ENCODE data around the gene RGSL1. TPM values are rescaled to one million over a fixed set of nuclear protein-coding genes. Genes with fewer than 3 reads are reported as not detected.

RGSL1 gene
- total RNA-seq, 1 donor from 2014 or later, result not detected

- H3K27me3 Mint-ChIP-seq (ENCODE audit: low read depth), result peaks cover 4% of the 10 kb centered on the region
- no peak for TF ChIP-seq CTCF (conservative IDR thresholded peaks at IDR 0.05)
Observed at GRCh38 chr1:182560392-182560984, 110.5 kb downstream of the RGSL1 start.

GRCh38 chr1:182561456-182561855 lies 111.5 kb downstream of the RGSL1 start:
- H3K4me1 Mint-ChIP-seq, result no peaks in the 10 kb centered on the region
- H3K36me3 Mint-ChIP-seq (ENCODE audit: low read depth), result no peaks in the 10 kb centered on the region
- no peak overlapping the region for H3K4me3 Mint-ChIP-seq
- no peak for TF ChIP-seq CTCF (conservative IDR thresholded peaks at IDR 0.05)
- H3K27ac Mint-ChIP-seq (ENCODE audit: unreplicated experiment), result no peak overlapping the region
- no peaks in the 10 kb centered on the region for H3K9me3 Mint-ChIP-seq
- H3K27me3 Mint-ChIP-seq (ENCODE audit: low read depth), result peaks cover 4% of the 10 kb centered on the region
- DNase-seq (ENCODE audit: low read depth, low spot score), result no peak

More at GRCh38 chr1:182560392-182560984, 110.5 kb downstream of the RGSL1 start:
- Mint-ChIP-seq H3K36me3 (ENCODE audit: low read depth) (no peaks in the 10 kb centered on the region), H3K9me3 (no peaks in the 10 kb centered on the region), H3K4me1 (no peaks in the 10 kb centered on the region), H3K27ac (ENCODE audit: unreplicated experiment) (no peak overlapping the region), H3K4me3 (no peak overlapping the region)
- DNase-seq (ENCODE audit: low read depth, low spot score), result no peak

GRCh38 chr1:182563095-182563494 lies 113.1 kb downstream of the RGSL1 start:
- no peaks in the 10 kb centered on the region for H3K36me3 Mint-ChIP-seq (ENCODE audit: low read depth)

DNA sequence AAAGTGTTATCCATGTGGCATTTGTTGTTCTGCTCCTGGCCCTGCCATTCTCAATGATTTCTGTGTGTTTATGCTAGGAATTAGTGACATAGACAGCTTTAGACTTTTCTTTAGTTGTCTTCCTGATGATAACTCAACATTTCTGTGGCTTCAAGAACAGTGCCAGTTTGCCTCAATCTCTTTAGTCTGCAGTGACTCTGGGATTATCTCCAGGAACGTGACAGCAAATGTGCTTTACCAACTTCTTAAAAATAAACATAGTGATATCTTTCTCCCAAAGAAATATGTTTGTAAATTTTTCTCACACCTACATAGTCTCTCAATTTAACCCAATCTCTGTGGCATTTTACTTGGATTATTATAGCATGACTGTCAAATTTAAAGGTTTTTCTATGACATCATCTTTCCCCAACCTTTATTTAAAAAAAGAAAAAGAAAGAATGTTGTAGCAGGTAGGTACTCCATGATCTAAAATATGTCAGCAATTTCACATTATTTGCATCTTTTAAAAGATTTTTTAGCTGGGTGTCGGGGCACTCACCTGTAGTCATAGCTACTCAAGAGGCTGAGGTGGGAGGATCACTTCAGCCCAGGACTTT lies 114.6 kb downstream of the RGSL1 start:
- DNase-seq (ENCODE audit: low read depth, low spot score), result no peak
- H3K4me3 Mint-ChIP-seq, result no peak overlapping the region
- no peak for TF ChIP-seq CTCF (conservative IDR thresholded peaks at IDR 0.05)
- no peak overlapping the region for H3K27ac Mint-ChIP-seq (ENCODE audit: unreplicated experiment)
- H3K27me3 Mint-ChIP-seq (ENCODE audit: low read depth), result peaks cover 4% of the 10 kb centered on the region
- H3K36me3 Mint-ChIP-seq (ENCODE audit: low read depth), result no peaks in the 10 kb centered on the region
- H3K4me1 Mint-ChIP-seq, result no peaks in the 10 kb centered on the region
- H3K9me3 Mint-ChIP-seq, result no peaks in the 10 kb centered on the region

More at GRCh38 chr1:182563095-182563494, 113.1 kb downstream of the RGSL1 start:
- H3K4me3 Mint-ChIP-seq, result no peak overlapping the region
- no peaks in the 10 kb centered on the region for H3K9me3 Mint-ChIP-seq
- no peak for TF ChIP-seq CTCF (conservative IDR thresholded peaks at IDR 0.05)
- H3K27me3 Mint-ChIP-seq (ENCODE audit: low read depth), result peaks cover 4% of the 10 kb centered on the region
- no peaks in the 10 kb centered on the region for H3K4me1 Mint-ChIP-seq
- no peak for DNase-seq (ENCODE audit: low read depth, low spot score)
- H3K27ac Mint-ChIP-seq (ENCODE audit: unreplicated experiment), result no peak overlapping the region

GRCh38 chr1:182565537-182565936 lies 115.6 kb downstream of the RGSL1 start:
- DNase-seq (ENCODE audit: low read depth, low spot score), result no peak
- Mint-ChIP-seq H3K36me3 (ENCODE audit: low read depth) (no peaks in the 10 kb centered on the region), H3K4me3 (no peak overlapping the region), H3K27me3 (ENCODE audit: low read depth) (peaks cover 4% of the 10 kb centered on the region), H3K4me1 (no peaks in the 10 kb centered on the region), H3K27ac (ENCODE audit: unreplicated experiment) (no peak overlapping the region), H3K9me3 (no peaks in the 10 kb centered on the region)
- TF ChIP-seq CTCF (conservative IDR thresholded peaks at IDR 0.05), result no peak

Measured in neural crest cell (in vitro differentiated cells).